Vagina (tissue), 2 donors: Measurements from ENCODE around the gene PPP1R17.

Experiments
- CTCF ChIP-seq, 3 experiments: fragments of 450-650 bp in 2 of 3; fragments of 200-600 bp in 1 of 3; sonication (generic) in 1 of 3; IDR thresholded peaks; one replicate each; pipeline ENCODE4 v1.5.1; 2017 to 2019; ENCODE audit warnings: antibody characterized with exemption in 3 of 3, mild to moderate bottlenecking in 2 of 3, moderate library complexity in 2 of 3
- POLR2A ChIP-seq, 2 donors: fragments of 450-650 bp; IDR thresholded peaks; one replicate each; pipeline ENCODE4 v1.6.1; 2017; ENCODE audit warnings: antibody characterized with exemption in 2 of 2, mild to moderate bottlenecking in 2 of 2, moderate library complexity in 2 of 2
- POLR2AphosphoS5 ChIP-seq, 2 donors: sonication (generic); formaldehyde crosslinking; IDR thresholded peaks; one replicate each; pipeline ENCODE4 v1.9.0; 2017; ENCODE audit warnings: antibody characterized with exemption in 2 of 2, mild to moderate bottlenecking in 2 of 2, low read depth in 1 of 2; ENCODE audit not compliant: insufficient read depth in 1 of 2

- TF ChIP-seq CTCF (IDR thresholded peaks at IDR 0.05) (no peak), POLR2A (IDR thresholded peaks at IDR 0.05) (no peak), POLR2AphosphoS5 (IDR thresholded peaks at IDR 0.05; ENCODE audit: insufficient read depth in 1 of 2, low read depth in 1 of 2) (no peak)
Measured at GRCh38 chr7:31688996-31689395, 2.0 kb downstream of the PPP1R17 start.
